HG02973 (cell line): ENCODE data around the gene TMEM37.

Experiments used
- ATAC-seq: cut with Tn5 transposase; IDR thresholded peaks from one replicate; pipeline ENCODE4 v1.9.1; 2021; ENCODE audit warnings: moderate library complexity; ENCODE audit not compliant: unreplicated experiment

TMEM37 gene

DNA sequence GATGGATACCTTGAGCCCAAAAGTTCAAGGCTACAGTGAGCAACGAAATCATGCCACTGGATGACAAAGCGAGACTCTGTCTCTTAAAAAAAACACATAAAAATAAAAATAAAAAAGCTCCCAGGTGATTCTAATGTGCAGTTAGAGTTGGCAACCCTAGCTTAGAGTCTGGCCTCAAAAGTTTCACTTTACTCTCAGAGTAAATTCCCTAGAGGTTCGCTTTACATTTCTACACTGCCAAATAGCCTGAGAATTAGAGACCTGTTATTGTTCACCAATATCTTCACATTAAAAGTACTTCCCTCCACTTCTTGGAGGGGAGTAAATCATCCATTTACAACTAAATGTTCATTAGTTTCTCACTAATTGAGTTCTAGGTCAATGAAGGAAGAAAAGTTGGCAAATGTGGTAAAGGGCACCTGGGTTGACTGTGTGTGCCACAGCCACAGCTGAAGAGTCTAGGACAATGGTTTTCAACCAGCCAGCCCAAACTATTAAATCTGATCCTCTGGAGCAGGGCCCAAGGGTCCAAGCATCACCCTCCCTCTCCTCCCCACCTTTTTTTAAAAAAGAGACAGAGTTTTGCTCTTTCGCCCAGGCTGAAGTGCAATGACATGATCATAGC lies 15.2 kb upstream of the TMEM37 start:
- no peak for ATAC-seq

DNA sequence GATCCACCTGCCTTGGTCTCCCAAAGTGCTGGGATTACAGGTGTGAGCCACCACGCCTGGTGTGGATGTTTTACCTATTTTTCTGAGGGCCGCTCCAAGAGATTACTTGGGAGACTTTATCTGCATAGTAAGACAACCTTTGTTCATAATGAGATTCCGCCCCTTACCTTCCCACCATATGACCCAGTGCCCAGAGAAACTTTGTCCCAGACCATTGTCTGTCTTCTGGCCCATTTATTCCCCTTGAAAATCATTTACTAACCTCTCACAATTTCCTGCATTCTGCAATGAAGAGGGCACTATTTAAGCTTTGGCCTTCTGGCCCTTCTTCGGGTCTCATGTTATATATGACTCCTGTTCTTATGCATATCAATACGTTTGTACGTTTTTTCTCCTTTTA lies 13.7 kb upstream of the TMEM37 start:
- ATAC-seq, result no peak

GRCh38 chr2:119419065-119419464 lies 12.6 kb upstream of the TMEM37 start:
- no peak for ATAC-seq

- ATAC-seq, result no peak
Measured at GRCh38 chr2:119419803-119420508, 11.7 kb upstream of the TMEM37 start.

DNA sequence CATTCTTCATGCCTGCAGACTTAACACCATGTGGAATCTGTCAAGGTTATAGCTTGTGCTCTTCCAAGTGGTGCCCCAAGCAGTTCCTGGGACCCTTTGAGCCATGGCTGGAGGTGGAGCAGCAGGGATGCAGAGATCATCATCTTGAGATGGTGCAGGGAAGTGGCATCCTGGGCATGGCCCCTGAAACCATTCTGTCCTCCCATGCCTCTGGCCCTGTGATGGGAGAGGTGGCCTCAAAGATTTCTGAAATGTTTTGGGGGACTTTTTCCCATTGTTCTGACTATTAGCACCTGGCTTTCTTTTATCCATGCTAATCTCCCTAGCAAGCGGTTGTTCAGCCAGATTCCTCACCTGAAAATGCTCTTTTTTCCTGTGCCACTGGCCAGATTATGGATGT lies 10.3 kb upstream of the TMEM37 start:
- ATAC-seq, result no peak

- no peak for ATAC-seq
Measured at GRCh38 chr2:119421741-119422140, 9.9 kb upstream of the TMEM37 start.

GRCh38 chr2:119422360-119423107 lies 9.1 kb upstream of the TMEM37 start:
- ATAC-seq, result no peak

DNA sequence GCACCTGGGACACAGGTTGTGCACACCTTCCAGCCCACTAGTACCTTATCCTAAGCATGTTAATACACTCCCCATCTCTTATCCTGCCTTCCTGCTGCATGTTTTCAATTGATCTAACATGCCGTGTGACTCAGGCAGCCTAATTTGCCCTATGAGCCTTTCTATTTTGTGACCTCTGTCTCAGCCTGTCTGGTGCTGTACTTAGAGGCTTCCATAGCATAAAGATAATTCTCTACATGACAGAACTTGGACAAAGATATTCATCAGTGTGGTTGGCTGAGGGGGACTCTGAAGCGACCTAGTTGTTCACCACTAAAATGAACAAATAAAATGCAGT lies 8.6 kb upstream of the TMEM37 start:
- ATAC-seq, result no peak

- no peak for ATAC-seq
Measured at GRCh38 chr2:119423811-119424210, 7.8 kb upstream of the TMEM37 start.

GRCh38 chr2:119424284-119425118 lies 7.2 kb upstream of the TMEM37 start:
- ATAC-seq, result no peak

GRCh38 chr2:119425119-119425405 lies 6.6 kb upstream of the TMEM37 start:
- no peak for ATAC-seq

GRCh38 chr2:119425620-119426395 lies 5.8 kb upstream of the TMEM37 start:
- ATAC-seq, result no peak

- ATAC-seq, result no peak
Measured at GRCh38 chr2:119426396-119426675, 5.3 kb upstream of the TMEM37 start.

- ATAC-seq, result no peak
Measured at GRCh38 chr2:119426801-119427395, 4.8 kb upstream of the TMEM37 start.

GRCh38 chr2:119427756-119428155 lies 3.9 kb upstream of the TMEM37 start:
- ATAC-seq, result no peak

DNA sequence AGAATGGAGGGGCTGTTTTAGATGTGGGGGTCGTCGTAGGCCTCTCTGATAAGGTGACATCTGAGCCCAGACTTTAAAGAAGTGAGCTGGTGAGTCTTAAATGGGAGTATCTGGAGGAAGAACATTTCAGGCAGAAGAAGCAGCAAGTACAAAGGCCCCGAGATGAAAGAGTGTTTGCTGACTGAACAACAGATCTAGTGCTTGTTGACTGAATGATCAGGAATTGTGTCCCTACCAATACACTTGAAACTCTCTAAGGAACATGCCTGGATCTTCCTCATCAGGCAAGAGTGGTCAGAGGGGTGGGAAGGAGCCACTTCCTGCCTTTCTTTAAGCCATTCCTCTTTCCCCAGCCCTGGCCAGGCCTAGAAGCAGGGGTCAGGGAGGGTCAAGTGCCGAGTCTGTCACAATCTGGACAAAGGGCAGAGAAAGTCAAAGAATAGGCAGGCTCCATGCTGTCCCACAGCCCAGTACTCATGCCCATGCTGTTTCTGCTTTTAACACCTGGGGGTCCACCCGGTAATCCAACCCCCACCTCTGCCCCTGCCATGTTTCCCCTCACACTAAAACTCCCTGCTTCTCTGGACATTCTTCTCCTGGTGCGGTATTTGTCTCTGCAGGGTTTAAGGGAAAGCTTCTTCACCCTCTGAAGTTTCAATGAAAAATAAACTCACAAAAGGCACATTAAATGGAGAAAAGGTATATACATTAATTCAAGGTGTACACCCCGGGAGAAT lies 3.0 kb upstream of the TMEM37 start:
- no peak for ATAC-seq

GRCh38 chr2:119429225-119429981 lies 2.3 kb upstream of the TMEM37 start:
- no peak for ATAC-seq

GRCh38 chr2:119430023-119430498 lies 1.6 kb upstream of the TMEM37 start:
- ATAC-seq, result no peak
